Esophagus muscularis mucosa (tissue), 4 donors: ENCODE results near the gene TGFBRAP1. TPM values are rescaled to one million over a fixed set of nuclear protein-coding genes. Genes with fewer than 3 reads are reported as not detected.
A peak's percentile ranks its signal among the peaks of the same experiment; 100 is the strongest.

Source experiments
- DNase-seq: peaks from one replicate; pipeline ENCODE4 v3.0.0-alpha.2; 2017; ENCODE audit errors: extremely low spot score
- H3K27ac ChIP-seq, 4 donors: fragments of 200-600 bp; sonication (generic); replicated peaks in 1 of 4; 1 replicate in 3 of 4; 2 replicates in 1 of 4; pipeline ENCODE4 v1.5.1; 2016 to 2019; ENCODE audit warnings: mild to moderate bottlenecking in 1 of 4
- H3K27me3 ChIP-seq, 4 donors: fragments of 200-600 bp; sonication (generic); one replicate each; pipeline versions ENCODE4 v1.5.1 to v1.6.0; 2016 to 2019
- H3K36me3 ChIP-seq, 4 donors: fragments of 200-600 bp; sonication (generic); one replicate each; pipeline ENCODE4 v1.5.1; 2016 to 2019
- H3K4me1 ChIP-seq, 4 donors: fragments of 200-600 bp; sonication (generic); one replicate each; pipeline ENCODE4 v1.5.1; 2016 to 2019
- H3K4me3 ChIP-seq, 4 donors: fragments of 200-600 bp; sonication (generic); 1 replicate in 2 of 4; 2 replicates in 2 of 4; pipeline ENCODE4 v1.5.1; 2016 to 2019; ENCODE audit warnings: mild to moderate bottlenecking in 4 of 4, moderate library complexity in 1 of 4
- H3K9me3 ChIP-seq, 4 donors: fragments of 200-600 bp; sonication (generic); 1 replicate in 3 of 4; 2 replicates in 1 of 4; pipeline ENCODE4 v1.5.1; 2016 to 2019
- EP300 ChIP-seq: sonication (generic); formaldehyde crosslinking; IDR thresholded peaks from one replicate; pipeline ENCODE4 v1.6.1; 2017; ENCODE audit warnings: antibody characterized with exemption
- POLR2A ChIP-seq: fragments of 450-650 bp; IDR thresholded peaks from one replicate; pipeline ENCODE4 v1.6.1; 2017; ENCODE audit warnings: antibody characterized with exemption, moderate library complexity, mild to moderate bottlenecking, low read depth
- POLR2AphosphoS5 ChIP-seq, 2 donors: sonication (generic); formaldehyde crosslinking; IDR thresholded peaks; one replicate each; pipeline ENCODE4 v1.6.1; 2017; ENCODE audit warnings: antibody characterized with exemption in 2 of 2
- WGBS: methylation state at CpG from one replicate; pipeline ENCODE4 v1.1.5; 2018; 5-methylcytosine and 5-hydroxymethylcytosine counted together
- intact Hi-C: fragments of 100-400 bp; cut with DNase I; formaldehyde crosslinking; loops from one replicate; pipeline ENCODE4 v1.15.1; 2023
- total RNA-seq, 4 donors: library from RNA; depleted of rRNA; stranded (reverse); fragments of >200 nt; gene quantifications; one replicate each; pipeline versions ENCODE4 v1.1.0 to v1.2.1, GENCODE V29; 2016
- TF ChIP-seq, protein P1 (sequence below), 3 experiments: fragments of 200-600 bp in 2 of 3; fragments of 450-650 bp in 1 of 3; sonication (generic) in 2 of 3; IDR thresholded peaks; one replicate each; pipeline ENCODE4 v1.5.1; 2017 to 2019; ENCODE audit warnings: antibody characterized with exemption in 3 of 3, mild to moderate bottlenecking in 2 of 3, moderate library complexity in 1 of 3

TGFBRAP1 gene, protein sequence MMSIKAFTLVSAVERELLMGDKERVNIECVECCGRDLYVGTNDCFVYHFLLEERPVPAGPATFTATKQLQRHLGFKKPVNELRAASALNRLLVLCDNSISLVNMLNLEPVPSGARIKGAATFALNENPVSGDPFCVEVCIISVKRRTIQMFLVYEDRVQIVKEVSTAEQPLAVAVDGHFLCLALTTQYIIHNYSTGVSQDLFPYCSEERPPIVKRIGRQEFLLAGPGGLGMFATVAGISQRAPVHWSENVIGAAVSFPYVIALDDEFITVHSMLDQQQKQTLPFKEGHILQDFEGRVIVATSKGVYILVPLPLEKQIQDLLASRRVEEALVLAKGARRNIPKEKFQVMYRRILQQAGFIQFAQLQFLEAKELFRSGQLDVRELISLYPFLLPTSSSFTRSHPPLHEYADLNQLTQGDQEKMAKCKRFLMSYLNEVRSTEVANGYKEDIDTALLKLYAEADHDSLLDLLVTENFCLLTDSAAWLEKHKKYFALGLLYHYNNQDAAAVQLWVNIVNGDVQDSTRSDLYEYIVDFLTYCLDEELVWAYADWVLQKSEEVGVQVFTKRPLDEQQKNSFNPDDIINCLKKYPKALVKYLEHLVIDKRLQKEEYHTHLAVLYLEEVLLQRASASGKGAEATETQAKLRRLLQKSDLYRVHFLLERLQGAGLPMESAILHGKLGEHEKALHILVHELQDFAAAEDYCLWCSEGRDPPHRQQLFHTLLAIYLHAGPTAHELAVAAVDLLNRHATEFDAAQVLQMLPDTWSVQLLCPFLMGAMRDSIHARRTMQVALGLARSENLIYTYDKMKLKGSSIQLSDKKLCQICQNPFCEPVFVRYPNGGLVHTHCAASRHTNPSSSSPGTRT
- 10 to 100 TPM; 20.8 to 34.4 (median 27.9) TPM for total RNA-seq

DNA sequence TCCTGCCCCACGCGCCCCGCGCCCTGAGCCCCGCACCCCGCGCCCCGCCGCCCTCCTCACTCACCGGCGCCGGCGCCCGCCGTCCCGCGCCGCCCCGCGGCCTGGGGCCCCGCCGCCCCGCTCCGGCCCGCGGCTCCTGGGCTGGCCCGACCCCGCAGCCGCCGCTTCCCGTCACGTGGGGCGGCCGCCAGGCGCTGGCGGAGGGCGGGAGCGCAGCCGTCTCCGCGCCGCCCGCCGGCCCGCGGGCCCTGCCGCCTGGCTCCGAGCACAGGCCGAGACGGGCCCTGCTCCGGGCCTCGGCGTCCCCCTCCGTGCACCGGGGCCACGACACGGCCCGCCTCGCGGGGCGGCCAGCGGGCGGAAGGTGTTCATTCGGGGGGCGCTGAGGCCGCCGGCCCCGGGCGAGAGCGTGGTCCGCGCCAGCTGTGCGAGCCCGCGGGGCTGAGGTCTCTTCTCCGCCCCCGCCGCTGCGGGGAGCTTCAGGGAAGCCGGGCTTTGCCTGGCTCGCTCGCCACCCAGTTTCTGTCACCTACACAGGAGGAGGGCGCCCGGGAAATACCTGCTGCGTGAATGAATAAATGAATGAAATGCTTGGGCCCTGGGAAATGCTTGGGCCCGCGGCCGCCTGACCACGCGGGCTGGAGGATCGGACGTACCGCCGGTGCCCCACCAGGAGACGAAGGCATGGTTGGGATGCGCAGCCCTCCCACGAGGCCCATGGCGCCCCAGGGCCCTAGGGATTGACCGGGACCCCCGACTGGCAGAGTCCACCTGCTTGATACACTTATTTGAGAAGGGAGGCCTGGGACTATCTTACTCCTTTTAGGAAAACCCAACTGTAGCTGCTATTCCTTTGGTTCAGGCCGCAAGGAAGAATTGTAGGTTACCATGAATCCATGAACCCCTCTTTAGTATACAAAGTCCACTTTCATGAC, at the start of gene TGFBRAP1:
TSS of gene TGFBRAP1 (minus strand) at position 175 of the 935 bp plus-strand sequence. CDS start 21,434 bp downstream, outside the sequence.
- WGBS: 3% methylated on average over 33 of the region's 101 CpGs
- intact Hi-C loops: loop anchor here (10.0 kb wide), 1 partner anchor 865 kb away; the partner anchor contains the start of gene UXS1
- no peak for DNase-seq
- H3K9me3 ChIP-seq: no peaks in the 10 kb centered on the region
- H3K4me3 ChIP-seq: peak within 1 kb of the TSS; percentile 75 to 92 (median 78)
- H3K4me1 ChIP-seq: peaks cover 14 to 35% (median 29%) of the 10 kb centered on the region in 4 donors
- TF ChIP-seq POLR2AphosphoS5 (IDR thresholded peaks at IDR 0.05): peak in 1 of 2 donors; percentile 12
- TF ChIP-seq, protein P1, sequence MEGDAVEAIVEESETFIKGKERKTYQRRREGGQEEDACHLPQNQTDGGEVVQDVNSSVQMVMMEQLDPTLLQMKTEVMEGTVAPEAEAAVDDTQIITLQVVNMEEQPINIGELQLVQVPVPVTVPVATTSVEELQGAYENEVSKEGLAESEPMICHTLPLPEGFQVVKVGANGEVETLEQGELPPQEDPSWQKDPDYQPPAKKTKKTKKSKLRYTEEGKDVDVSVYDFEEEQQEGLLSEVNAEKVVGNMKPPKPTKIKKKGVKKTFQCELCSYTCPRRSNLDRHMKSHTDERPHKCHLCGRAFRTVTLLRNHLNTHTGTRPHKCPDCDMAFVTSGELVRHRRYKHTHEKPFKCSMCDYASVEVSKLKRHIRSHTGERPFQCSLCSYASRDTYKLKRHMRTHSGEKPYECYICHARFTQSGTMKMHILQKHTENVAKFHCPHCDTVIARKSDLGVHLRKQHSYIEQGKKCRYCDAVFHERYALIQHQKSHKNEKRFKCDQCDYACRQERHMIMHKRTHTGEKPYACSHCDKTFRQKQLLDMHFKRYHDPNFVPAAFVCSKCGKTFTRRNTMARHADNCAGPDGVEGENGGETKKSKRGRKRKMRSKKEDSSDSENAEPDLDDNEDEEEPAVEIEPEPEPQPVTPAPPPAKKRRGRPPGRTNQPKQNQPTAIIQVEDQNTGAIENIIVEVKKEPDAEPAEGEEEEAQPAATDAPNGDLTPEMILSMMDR (IDR thresholded peaks at IDR 0.05): no peak
- peak within 1 kb of the TSS; percentile 84 to 94 (median 91) for H3K27ac ChIP-seq
- H3K36me3 ChIP-seq: peaks cover 0 to 11% (median 2%) of the 10 kb centered on the region in 4 donors
- no peaks in the 10 kb centered on the region for H3K27me3 ChIP-seq

DNA sequence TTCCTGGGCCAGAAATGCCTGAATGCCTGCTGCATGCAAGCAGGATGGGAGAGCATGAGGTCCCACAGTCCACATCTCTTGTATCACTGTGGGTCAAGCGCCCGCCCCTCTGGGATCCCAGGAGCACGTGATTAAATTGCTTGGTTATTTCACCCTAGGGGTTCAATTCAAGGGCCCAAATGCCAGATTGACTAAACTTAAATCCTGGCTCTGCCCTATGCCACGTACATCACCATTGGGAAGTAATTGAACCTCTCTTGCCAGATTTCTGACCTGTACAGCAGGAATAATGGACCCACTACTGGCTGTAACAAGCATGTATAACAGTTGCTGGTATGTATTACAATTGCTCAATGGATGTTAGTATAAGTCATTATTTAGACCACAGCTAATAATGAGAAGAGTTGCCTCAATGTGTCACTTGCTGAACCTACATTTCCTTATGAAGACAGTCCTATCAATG, 49.4 kb upstream of the TGFBRAP1 start:
- no peaks in the 10 kb centered on the region for H3K9me3 ChIP-seq
- H3K36me3 ChIP-seq: peaks cover 5 to 47% (median 18%) of the 10 kb centered on the region in 4 donors
- DNase-seq: no peak
- no peaks in the 10 kb centered on the region for H3K27me3 ChIP-seq
- intact Hi-C loops: no loop called here
- H3K4me3 ChIP-seq: no peak overlapping the region
- no peak overlapping the region for H3K27ac ChIP-seq
- H3K4me1 ChIP-seq: peaks cover 63 to 83% (median 67%) of the 10 kb centered on the region in 4 donors
- 80% methylated on average over 1 of the region's 4 CpGs for WGBS
- no peak for TF ChIP-seq POLR2AphosphoS5 (IDR thresholded peaks at IDR 0.05)
- TF ChIP-seq POLR2A: no peak
- no peak for TF ChIP-seq EP300
- TF ChIP-seq, protein P1 (IDR thresholded peaks at IDR 0.05): no peak

DNA sequence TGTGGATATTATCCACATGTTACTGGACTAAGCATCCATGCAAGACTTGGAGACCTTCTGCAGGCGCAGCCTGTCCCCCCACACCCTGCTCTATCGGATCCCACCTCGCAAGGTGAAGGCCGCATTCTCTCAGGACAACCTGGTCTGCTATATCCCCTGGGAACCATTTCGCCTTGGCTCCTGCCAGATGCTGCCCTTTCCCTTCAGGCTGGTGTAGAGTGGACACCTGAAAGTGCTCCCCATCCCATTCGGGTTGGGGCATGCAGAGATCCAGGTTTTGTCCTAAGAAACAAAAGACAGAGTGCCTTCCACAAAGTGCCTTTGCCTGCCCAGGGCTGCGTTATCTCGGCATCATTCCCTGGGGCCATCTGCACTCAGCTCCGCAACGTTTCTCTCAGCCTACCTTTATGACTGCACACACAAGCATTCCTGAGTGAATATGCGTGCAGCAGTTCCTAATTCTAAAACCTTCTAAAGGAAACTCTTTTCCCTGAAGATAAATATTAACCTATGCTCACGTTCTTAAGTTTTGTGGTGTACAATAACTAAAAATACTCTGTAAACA, 48.8 kb upstream of the TGFBRAP1 start:
- Histone ChIP-seq H3K4me3 (no peak overlapping the region), H3K9me3 (no peaks in the 10 kb centered on the region), H3K27ac (no peak overlapping the region), H3K27me3 (no peaks in the 10 kb centered on the region), H3K36me3 (peaks cover 0 to 43% (median 14%) of the 10 kb centered on the region in 4 donors), H3K4me1 (peaks cover 69 to 83% (median 73%) of the 10 kb centered on the region in 4 donors)
- 93% methylated on average over 12 of the region's 12 CpGs for WGBS
- intact Hi-C loops: no loop called here
- TF ChIP-seq POLR2AphosphoS5 (IDR thresholded peaks at IDR 0.05) (no peak), EP300 (no peak), POLR2A (no peak)
- TF ChIP-seq, protein P1 (IDR thresholded peaks at IDR 0.05): no peak
- no peak for DNase-seq

DNA sequence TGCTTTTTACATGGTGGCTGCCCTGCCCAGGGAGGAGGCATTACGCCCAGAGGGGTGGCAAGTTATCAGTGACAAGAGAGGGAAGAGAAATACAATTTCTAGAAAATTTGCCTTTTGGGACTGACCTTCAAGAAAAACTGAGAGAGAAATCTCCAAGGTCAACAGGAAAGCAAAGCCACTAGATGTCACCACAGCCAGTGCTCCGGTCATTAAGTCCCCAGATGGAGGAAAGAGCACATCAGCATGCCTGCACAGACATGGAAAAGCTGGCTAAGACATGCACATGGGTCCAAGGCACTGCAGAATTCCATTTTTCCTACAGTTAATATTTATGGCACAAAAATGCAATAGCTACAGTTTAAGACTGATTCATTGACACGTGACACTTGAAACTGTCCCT, 48.3 kb upstream of the TGFBRAP1 start:
- peaks cover 0 to 43% (median 13%) of the 10 kb centered on the region in 4 donors for H3K36me3 ChIP-seq
- TF ChIP-seq, protein P1 (IDR thresholded peaks at IDR 0.05): no peak
- TF ChIP-seq POLR2AphosphoS5 (IDR thresholded peaks at IDR 0.05): no peak
- no peak for TF ChIP-seq POLR2A
- no peak for TF ChIP-seq EP300
- H3K9me3 ChIP-seq: no peaks in the 10 kb centered on the region
- no peak for DNase-seq
- H3K4me3 ChIP-seq: no peak overlapping the region
- no peaks in the 10 kb centered on the region for H3K27me3 ChIP-seq
- no peak overlapping the region for H3K27ac ChIP-seq
- peaks cover 74 to 85% (median 78%) of the 10 kb centered on the region in 4 donors for H3K4me1 ChIP-seq
- intact Hi-C loops: no loop called here
- 97% methylated on average over 3 of the region's 3 CpGs for WGBS
